ENCODE results near the gene CFL2. TPM values are rescaled to one million over a fixed set of nuclear protein-coding genes. Genes with fewer than 3 reads are reported as not detected.
"Not testable (repeated sequence)": the region's sequence is repeated elsewhere in the genome, so short reads cannot be mapped to it uniquely, and the experiment has no call there.

Gene CFL2
- total RNA-seq: 1 to 10 TPM; 7.6 to 8.8 TPM

GRCh38 chr14:34714320-34715126, at the start of gene CFL2:
TSS of gene CFL2 (minus strand) at chr14:34714593. CDS start at chr14:34714540, 53 bp downstream.
- peaks cover 1% of the 10 kb centered on the region for H3K27me3 Mint-ChIP-seq
- peaks cover 24% of the 10 kb centered on the region for H3K4me1 Mint-ChIP-seq (ENCODE audit: low read depth)
- intact Hi-C loops (cut with micrococcal nuclease): loop anchor here (1.0 to 2.0 kb wide), 6 partner anchors 9 to 332 kb away; partner anchors contain the start of genes FAM177A1 and SRP54
- H3K4me3 Mint-ChIP-seq: peak within 1 kb of the TSS; percentile 94
- H3K9me3 Mint-ChIP-seq: no peaks in the 10 kb centered on the region
- H3K36me3 Mint-ChIP-seq: peaks cover 17% of the 10 kb centered on the region
- POLR2A ChIA-PET: interaction anchor here (1.0 to 1.5 kb wide), 3 partner anchors 28 to 702 kb away, joined by 4 read pairs; partner anchors contain the start of gene NFKBIA
- CTCF ChIA-PET: interaction anchor here (1.5 to 7.0 kb wide), 3 partner anchors 9 to 42 kb away, joined by 3 to 38 read pairs (median 16); no protein-coding TSS in a partner anchor
- H3K27ac Mint-ChIP-seq: peak within 1 kb of the TSS; percentile 89
- DNase-seq: peak; percentile 79

GRCh38 chr14:34755215-34755614, 40.8 kb upstream of the CFL2 start:
- Mint-ChIP-seq H3K4me3 (no peak overlapping the region), H3K27ac (no peak overlapping the region)

GRCh38 chr14:34754687-34755086, 40.3 kb upstream of the CFL2 start:
- no peaks in the 10 kb centered on the region for H3K27me3 Mint-ChIP-seq
- H3K4me3 Mint-ChIP-seq: no peak overlapping the region
- H3K36me3 Mint-ChIP-seq: peaks cover 15% of the 10 kb centered on the region
- intact Hi-C loops (cut with micrococcal nuclease): no loop called here
- DNase-seq: no peak
- no peaks in the 10 kb centered on the region for H3K4me1 Mint-ChIP-seq (ENCODE audit: low read depth)
- H3K9me3 Mint-ChIP-seq: no peaks in the 10 kb centered on the region
- ChIA-PET POLR2A (no interaction called here), CTCF (no interaction called here)
- H3K27ac Mint-ChIP-seq: no peak overlapping the region

More at GRCh38 chr14:34755215-34755614, 40.8 kb upstream of the CFL2 start:
- no peak for DNase-seq
- Mint-ChIP-seq H3K9me3 (no peaks in the 10 kb centered on the region), H3K36me3 (peaks cover 20% of the 10 kb centered on the region), H3K27me3 (no peaks in the 10 kb centered on the region), H3K4me1 (ENCODE audit: low read depth) (no peaks in the 10 kb centered on the region)
- ChIA-PET CTCF (no interaction called here), POLR2A (no interaction called here)
- intact Hi-C loops (cut with micrococcal nuclease): no loop called here

GRCh38 chr14:34750670-34751069, 36.3 kb upstream of the CFL2 start:
- Mint-ChIP-seq H3K36me3 (peaks cover 9% of the 10 kb centered on the region), H3K9me3 (no peaks in the 10 kb centered on the region), H3K27ac (no peak overlapping the region), H3K27me3 (no peaks in the 10 kb centered on the region), H3K4me3 (no peak overlapping the region), H3K4me1 (ENCODE audit: low read depth) (no peaks in the 10 kb centered on the region)
- no peak for DNase-seq
- intact Hi-C loops (cut with micrococcal nuclease): no loop called here
- CTCF ChIA-PET: interaction anchor here (0.6 kb wide), 1 partner anchor 252 kb away, joined by 4 read pairs; no protein-coding TSS in a partner anchor
- POLR2A ChIA-PET: no interaction called here

GRCh38 chr14:34750233-34750632, 35.8 kb upstream of the CFL2 start:
- ChIA-PET CTCF (interaction anchor here (0.6 to 1.6 kb wide), 2 partner anchors 27 to 252 kb away, joined by 4 to 5 read pairs; no protein-coding TSS in a partner anchor), POLR2A (no interaction called here)

GRCh38 chr14:34749408-34749807, 35.0 kb upstream of the CFL2 start:
- Mint-ChIP-seq H3K9me3 (no peaks in the 10 kb centered on the region), H3K27me3 (no peaks in the 10 kb centered on the region), H3K27ac (no peak overlapping the region), H3K4me1 (ENCODE audit: low read depth) (no peaks in the 10 kb centered on the region), H3K4me3 (no peak overlapping the region), H3K36me3 (peaks cover 3% of the 10 kb centered on the region)
- DNase-seq: no peak
- intact Hi-C loops (cut with micrococcal nuclease): no loop called here
- POLR2A ChIA-PET: no interaction called here
- CTCF ChIA-PET: interaction anchor here (0.6 to 1.6 kb wide), 3 partner anchors 19 to 77 kb away, joined by 3 to 5 read pairs (median 3); no protein-coding TSS in a partner anchor

More at GRCh38 chr14:34750233-34750632, 35.8 kb upstream of the CFL2 start:
- intact Hi-C loops (cut with micrococcal nuclease): no loop called here
- no peak overlapping the region for H3K4me3 Mint-ChIP-seq
- H3K4me1 Mint-ChIP-seq (ENCODE audit: low read depth): no peaks in the 10 kb centered on the region
- H3K36me3 Mint-ChIP-seq: peaks cover 6% of the 10 kb centered on the region
- no peak for DNase-seq
- H3K27me3 Mint-ChIP-seq: no peaks in the 10 kb centered on the region
- H3K27ac Mint-ChIP-seq: no peak overlapping the region
- no peaks in the 10 kb centered on the region for H3K9me3 Mint-ChIP-seq

GRCh38 chr14:34742270-34743115, 28.1 kb upstream of the CFL2 start:
- Mint-ChIP-seq H3K27ac (peak overlapping the region; percentile 42), H3K4me1 (ENCODE audit: low read depth) (peaks cover 18% of the 10 kb centered on the region), H3K4me3 (no peak overlapping the region), H3K27me3 (no peaks in the 10 kb centered on the region), H3K9me3 (peaks cover 3% of the 10 kb centered on the region), H3K36me3 (no peaks in the 10 kb centered on the region)
- intact Hi-C loops (cut with micrococcal nuclease): no loop called here
- CTCF ChIA-PET: interaction anchor here (0.6 to 2.5 kb wide), 2 partner anchors 19 to 146 kb away, joined by 4 to 11 read pairs; no protein-coding TSS in a partner anchor
- POLR2A ChIA-PET: interaction anchor here (1.1 kb wide), 1 partner anchor 28 kb away, joined by 4 read pairs; the partner anchor contains the start of gene CFL2
- DNase-seq: no peak

DNA sequence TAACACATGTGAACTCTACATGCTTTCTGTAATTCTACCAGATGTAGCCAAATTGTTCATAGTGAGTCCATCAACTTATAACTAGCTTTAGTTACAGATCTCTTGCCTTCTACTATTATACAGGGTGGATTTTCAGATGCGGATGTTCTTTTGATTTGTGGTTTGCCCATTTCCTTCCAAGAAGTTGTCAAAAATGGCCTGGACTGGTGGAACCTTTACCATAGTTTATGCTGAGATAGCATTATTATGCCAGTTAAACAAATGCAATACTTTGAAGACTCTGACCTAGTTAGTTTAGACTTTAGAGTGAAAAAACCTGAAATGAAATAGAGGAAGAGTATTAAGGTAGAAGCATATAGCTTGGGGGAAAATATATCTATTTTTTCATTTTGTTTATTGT, 27.4 kb upstream of the CFL2 start:
- DNase-seq: no peak
- Mint-ChIP-seq H3K4me3 (no peak overlapping the region), H3K27ac (peak overlapping the region; percentile 11), H3K4me1 (ENCODE audit: low read depth) (peaks cover 18% of the 10 kb centered on the region), H3K27me3 (no peaks in the 10 kb centered on the region), H3K9me3 (peaks cover 3% of the 10 kb centered on the region), H3K36me3 (no peaks in the 10 kb centered on the region)
- CTCF ChIA-PET: interaction anchor here (0.6 to 2.5 kb wide), 2 partner anchors 19 to 1065 kb away, joined by 3 to 11 read pairs; no protein-coding TSS in a partner anchor
- POLR2A ChIA-PET: interaction anchor here (1.1 kb wide), 1 partner anchor 28 kb away, joined by 4 read pairs; the partner anchor contains the start of gene CFL2
- intact Hi-C loops (cut with micrococcal nuclease): no loop called here

DNA sequence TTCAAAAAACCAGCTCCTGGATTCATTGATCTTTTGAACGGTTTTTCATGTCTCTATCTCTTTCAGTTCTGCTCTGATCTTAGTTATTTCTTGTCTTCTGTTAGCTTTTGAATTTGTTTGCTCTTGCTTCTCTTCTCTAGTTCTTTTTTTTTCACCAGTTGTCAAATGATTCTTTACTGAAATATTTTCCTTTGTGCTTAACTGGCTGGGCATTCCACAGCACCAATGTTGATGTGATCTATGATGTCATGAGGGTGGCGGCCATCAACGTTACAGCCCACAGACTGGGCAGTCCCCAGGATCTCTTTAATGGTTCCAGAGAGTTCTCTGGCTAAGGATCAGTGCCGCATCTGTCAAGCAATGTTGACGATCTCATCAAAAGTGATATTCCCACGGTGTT, 25.7 kb upstream of the CFL2 start:
- POLR2A ChIA-PET; intact Hi-C loops (cut with micrococcal nuclease); H3K27me3 Mint-ChIP-seq; H3K36me3 Mint-ChIP-seq; H3K9me3 Mint-ChIP-seq; H3K27ac Mint-ChIP-seq; CTCF ChIA-PET; H3K4me3 Mint-ChIP-seq; DNase-seq: not testable (repeated sequence)
- H3K4me1 Mint-ChIP-seq (ENCODE audit: low read depth): peaks cover 18% of the 10 kb centered on the region

DNA sequence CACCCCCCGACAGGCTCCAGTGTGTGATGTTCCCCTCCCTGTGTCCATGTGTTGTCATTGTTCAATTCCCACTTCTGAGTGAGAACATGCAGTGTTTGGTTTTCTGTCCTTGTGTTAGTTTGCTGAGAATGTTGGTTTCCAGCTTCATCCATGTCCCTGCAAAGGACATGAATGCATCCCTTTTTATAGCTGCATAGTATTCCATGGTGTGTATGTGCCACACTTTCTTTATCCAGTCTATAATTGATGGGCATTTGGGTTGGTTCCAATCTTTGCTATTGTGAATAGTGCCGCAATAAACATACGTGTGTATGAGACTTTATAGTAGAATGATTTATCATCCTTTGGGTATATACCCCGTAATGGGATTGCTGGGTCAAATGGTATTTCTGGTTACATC, 22.7 kb upstream of the CFL2 start:
- H3K9me3 Mint-ChIP-seq; H3K36me3 Mint-ChIP-seq; H3K4me1 Mint-ChIP-seq (ENCODE audit: low read depth); intact Hi-C loops (cut with micrococcal nuclease); H3K27ac Mint-ChIP-seq; POLR2A ChIA-PET; H3K4me3 Mint-ChIP-seq; DNase-seq; H3K27me3 Mint-ChIP-seq: not testable (repeated sequence)
- CTCF ChIA-PET: interaction anchor here (1.3 kb wide), 1 partner anchor 15 kb away, joined by 4 read pairs; no protein-coding TSS in a partner anchor

GRCh38 chr14:34733245-34733644, 18.9 kb upstream of the CFL2 start:
- H3K27me3 Mint-ChIP-seq: peaks cover 1% of the 10 kb centered on the region
- ChIA-PET POLR2A (interaction anchor here (0.6 kb wide), 1 partner anchor 132 kb away, joined by 3 read pairs; no protein-coding TSS in a partner anchor), CTCF (interaction anchor here (1.2 to 1.8 kb wide), 2 partner anchors 10 to 61 kb away, joined by 5 to 25 read pairs; no protein-coding TSS in a partner anchor)
- no peaks in the 10 kb centered on the region for H3K4me1 Mint-ChIP-seq (ENCODE audit: low read depth)
- H3K36me3 Mint-ChIP-seq: no peaks in the 10 kb centered on the region
- H3K4me3 Mint-ChIP-seq: no peak overlapping the region
- DNase-seq: no peak
- H3K27ac Mint-ChIP-seq: no peak overlapping the region
- H3K9me3 Mint-ChIP-seq: no peaks in the 10 kb centered on the region
- intact Hi-C loops (cut with micrococcal nuclease): no loop called here

Data from activated CD4-positive, alpha-beta memory T cell treated with anti-CD3 and anti-CD28 coated beads for 36 hours (primary cell).